ENCODE measurements around the gene CAMK4.

Gene CAMK4

GRCh38 chr5:111223787-111224560, at the start of gene CAMK4:
TSS of gene CAMK4 (plus strand) at chr5:111224384. CDS start at chr5:111224484, 100 bp downstream.
- DNase-seq, result peak; percentile 78 to 85 (median 80)

- no peak for DNase-seq
These were observed 41.1 kb upstream of the CAMK4 start for GRCh38 chr5:111183064-111183463.

- no peak for DNase-seq
These were observed 37.1 kb upstream of the CAMK4 start for GRCh38 chr5:111187079-111187478.

- no peak for DNase-seq
These were observed 30.1 kb upstream of the CAMK4 start for GRCh38 chr5:111194053-111194452.

GRCh38 chr5:111194925-111195324, 29.3 kb upstream of the CAMK4 start:
- DNase-seq, result no peak

- no peak for DNase-seq
These were observed 26.7 kb upstream of the CAMK4 start for GRCh38 chr5:111197523-111197922.

GRCh38 chr5:111198281-111198966, 25.8 kb upstream of the CAMK4 start:
- no peak for DNase-seq

- no peak for DNase-seq
These were observed 23.4 kb upstream of the CAMK4 start for GRCh38 chr5:111200828-111201227.

- DNase-seq, result no peak
These were observed 22.5 kb upstream of the CAMK4 start for GRCh38 chr5:111201705-111202104.

GRCh38 chr5:111211341-111211740, 12.8 kb upstream of the CAMK4 start:
- DNase-seq, result peak in 1 of 6 experiments; percentile 4

GRCh38 chr5:111214052-111214742, 10.0 kb upstream of the CAMK4 start:
- no peak for DNase-seq

GRCh38 chr5:111215971-111216370, 8.2 kb upstream of the CAMK4 start:
- DNase-seq, result no peak

- no peak for DNase-seq
These were observed 3.0 kb upstream of the CAMK4 start for GRCh38 chr5:111221139-111221538.

- peak in 3 of 6 experiments; percentile 36 to 58 (median 40) for DNase-seq
These were observed 940 bp upstream of the CAMK4 start for GRCh38 chr5:111223101-111223786.

GRCh38 chr5:111224561-111225345, 569 bp downstream of the CAMK4 start:
- peak in 2 of 6 experiments; percentile 37 to 59 for DNase-seq

GRCh38 chr5:111225926-111226325, 1.7 kb downstream of the CAMK4 start:
- DNase-seq, result peak in 3 of 6 experiments; percentile 10 to 30 (median 24)

- no peak for DNase-seq
These were observed 2.4 kb downstream of the CAMK4 start for GRCh38 chr5:111226556-111226955.

- DNase-seq, result no peak
These were observed 3.1 kb downstream of the CAMK4 start for GRCh38 chr5:111227226-111227782.

GRCh38 chr5:111227801-111228200, 3.6 kb downstream of the CAMK4 start:
- DNase-seq, result peak; percentile 5 to 30 (median 20)

GRCh38 chr5:111228520-111229220, 4.5 kb downstream of the CAMK4 start:
- peak in 1 of 6 experiments; percentile 20 for DNase-seq

GRCh38 chr5:111229221-111229835, 5.1 kb downstream of the CAMK4 start:
- no peak for DNase-seq

Measured in stimulated activated naive CD4-positive, alpha-beta T cell (primary cell).